ENCODE measurements around the gene MYMK. TPM values are rescaled to one million over a fixed set of nuclear protein-coding genes. Genes with fewer than 3 reads are reported as not detected.

The MYMK gene
- not detected for total RNA-seq (2013)
- not detected for polyA plus RNA-seq
- polyA minus RNA-seq, result not detected in 2 replicates
- 0 to 0.12 (median 0) reads per million in 11 experiments for total RNA-seq

- no peak for TF ChIP-seq CTCF (IDR thresholded peaks at IDR 0.05)
- Histone ChIP-seq H3K9ac (ENCODE audit: insufficient read depth, low read length, poor library complexity, severe bottlenecking) (no peak within 1 kb of the TSS), H4K20me1 (ENCODE audit: insufficient read depth, low read length) (no peaks in the 10 kb centered on the region), H3K4me3 (replicated peaks in 1 of 3; ENCODE audit: low read depth in 2 of 3, low read length in 3 of 3) (no peak within 1 kb of the TSS), H3K27ac (ENCODE audit: low read depth in 1 of 2, low read length in 2 of 2) (no peak within 1 kb of the TSS), H3K9me3 (replicated peaks in 1 of 2; ENCODE audit: control insufficient read depth in 1 of 2, insufficient read depth in 1 of 2, low read length in 2 of 2) (no peaks in the 10 kb centered on the region), H3K27me3 (ENCODE audit: control insufficient read depth in 2 of 2, insufficient read depth in 2 of 2, low read length in 2 of 2) (no peaks in the 10 kb centered on the region), H3K4me2 (replicated peaks; ENCODE audit: extremely low read depth, low read length, poor library complexity, severe bottlenecking) (no peak within 1 kb of the TSS), H3K36me3 (replicated peaks in 1 of 2; ENCODE audit: control insufficient read depth in 1 of 2, insufficient read depth in 2 of 2, low read length in 2 of 2) (no peaks in the 10 kb centered on the region), H3K79me2 (ENCODE audit: insufficient read depth, low read length) (no peaks in the 10 kb centered on the region), H2AFZ (ENCODE audit: insufficient read depth, low read depth, low read length, poor library complexity, severe bottlenecking) (no peak within 1 kb of the TSS), H3K4me1 (ENCODE audit: control insufficient read depth in 1 of 2, insufficient read depth in 2 of 2, low read length in 2 of 2) (no peaks in the 10 kb centered on the region)
- intact Hi-C loops (cut with micrococcal nuclease), result no loop called here
- H3K27ac Mint-ChIP-seq, result no peak within 1 kb of the TSS
- no peaks in the 10 kb centered on the region for H3K9me3 Mint-ChIP-seq
- 91% methylated on average over 10 of the region's 17 CpGs for WGBS (ENCODE audit: insufficient coverage)
- H3K27me3 Mint-ChIP-seq (ENCODE audit: low read depth in 3 of 3), result peaks cover 5 to 8% (median 7%) of the 10 kb centered on the region in 3 donors
- no peaks in the 10 kb centered on the region for H3K36me3 Mint-ChIP-seq
- DNase-seq, result no peak
- no peaks in the 10 kb centered on the region for H3K4me1 Mint-ChIP-seq
- no peak within 1 kb of the TSS for H3K4me3 Mint-ChIP-seq
These were observed at the start of gene MYMK for GRCh38 chr9:133524679-133525228. MYMK (minus strand) TSS chr9:133524959; CDS start chr9:133524844, 115 bp downstream.

- no peak overlapping the region for H3K9ac ChIP-seq (ENCODE audit: insufficient read depth, low read length, poor library complexity, severe bottlenecking)
These were observed 49.2 kb upstream of the MYMK start for GRCh38 chr9:133573791-133574515.

More at GRCh38 chr9:133573791-133574515, 49.2 kb upstream of the MYMK start:
- Mint-ChIP-seq H3K4me1 (peaks cover 3% of the 10 kb centered on the region), H3K36me3 (no peaks in the 10 kb centered on the region), H3K27me3 (ENCODE audit: low read depth in 3 of 3) (peaks cover 17 to 38% (median 20%) of the 10 kb centered on the region in 3 donors), H3K9me3 (peaks cover 0 to 2% (median 0%) of the 10 kb centered on the region in 7 donors), H3K4me3 (no peak overlapping the region), H3K27ac (no peak overlapping the region)
- Histone ChIP-seq H3K4me3 (replicated peaks in 1 of 3; ENCODE audit: low read depth in 2 of 3, low read length in 3 of 3) (no peak overlapping the region), H4K20me1 (ENCODE audit: insufficient read depth, low read length) (no peaks in the 10 kb centered on the region), H3K27me3 (ENCODE audit: control insufficient read depth in 2 of 2, insufficient read depth in 2 of 2, low read length in 2 of 2) (peaks cover 0 to 26% of the 10 kb centered on the region in 2 donors), H2AFZ (ENCODE audit: insufficient read depth, low read depth, low read length, poor library complexity, severe bottlenecking) (no peak overlapping the region), H3K9me3 (replicated peaks in 1 of 2; ENCODE audit: control insufficient read depth in 1 of 2, insufficient read depth in 1 of 2, low read length in 2 of 2) (no peaks in the 10 kb centered on the region), H3K27ac (ENCODE audit: low read depth in 1 of 2, low read length in 2 of 2) (no peak overlapping the region), H3K4me2 (replicated peaks; ENCODE audit: extremely low read depth, low read length, poor library complexity, severe bottlenecking) (no peak overlapping the region), H3K4me1 (ENCODE audit: control insufficient read depth in 1 of 2, insufficient read depth in 2 of 2, low read length in 2 of 2) (no peaks in the 10 kb centered on the region), H3K36me3 (replicated peaks in 1 of 2; ENCODE audit: control insufficient read depth in 1 of 2, insufficient read depth in 2 of 2, low read length in 2 of 2) (no peaks in the 10 kb centered on the region), H3K79me2 (ENCODE audit: insufficient read depth, low read length) (no peaks in the 10 kb centered on the region)
- no peak for TF ChIP-seq CTCF (IDR thresholded peaks at IDR 0.05)
- no peak for DNase-seq
- intact Hi-C loops (cut with micrococcal nuclease), result no loop called here
- WGBS (ENCODE audit: insufficient coverage), result 86% methylated on average over 21 of the region's 21 CpGs

Data from CD14-positive monocyte (primary cell).